LNCAP (cell line): Measurements from ENCODE around the gene CCDC141.

ENCODE experiments used
- CTCF ChIP-seq: fragments of 450-650 bp; IDR thresholded peaks from 2 replicates; pipeline ENCODE4 v1.5.1; 2017; ENCODE audit warnings: mild to moderate bottlenecking

Gene CCDC141

DNA sequence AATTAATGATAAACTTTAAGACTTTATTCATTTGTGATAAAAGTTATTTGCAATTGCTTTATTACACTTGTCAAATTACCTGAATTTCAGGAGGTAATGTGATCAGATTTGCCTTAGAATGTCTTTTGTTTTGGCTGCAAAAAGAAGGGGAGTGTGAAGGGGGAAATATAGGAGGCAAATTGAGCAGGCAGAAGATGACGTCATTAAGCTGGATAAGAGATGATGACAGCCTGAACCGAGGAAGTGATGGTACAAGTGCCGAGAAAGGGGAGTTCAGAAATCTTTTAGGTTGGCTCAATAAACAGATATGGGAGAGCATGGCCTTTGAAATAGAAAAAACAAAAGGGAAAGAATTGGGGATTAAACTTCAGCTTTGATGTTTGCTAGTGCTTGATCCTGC, 169.7 kb downstream of the CCDC141 start:
- TF ChIP-seq CTCF = no peak

- TF ChIP-seq CTCF = no peak
These were observed 172.1 kb downstream of the CCDC141 start for GRCh38 chr2:178877874-178878273.

- no peak for TF ChIP-seq CTCF
These were observed 175.3 kb downstream of the CCDC141 start for GRCh38 chr2:178874529-178875240.

DNA sequence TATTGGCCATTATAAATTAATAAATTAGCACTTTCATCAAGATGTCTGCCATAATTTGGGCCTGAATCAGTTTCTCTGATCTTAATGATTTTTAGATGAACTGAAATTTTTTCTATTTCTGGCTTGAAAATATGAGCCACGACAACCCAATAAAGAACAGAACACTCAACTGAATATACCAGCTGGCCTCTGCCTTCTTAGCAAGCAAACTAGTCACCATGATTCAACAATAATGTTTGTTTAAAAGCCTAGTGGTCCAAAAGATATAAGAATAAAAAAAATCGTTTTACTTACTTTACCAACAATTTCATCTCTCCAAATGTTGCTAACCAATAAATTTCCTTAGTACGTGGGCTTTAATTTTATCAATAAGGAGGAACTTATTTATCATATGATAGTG, 176.0 kb downstream of the CCDC141 start:
- no peak for TF ChIP-seq CTCF

DNA sequence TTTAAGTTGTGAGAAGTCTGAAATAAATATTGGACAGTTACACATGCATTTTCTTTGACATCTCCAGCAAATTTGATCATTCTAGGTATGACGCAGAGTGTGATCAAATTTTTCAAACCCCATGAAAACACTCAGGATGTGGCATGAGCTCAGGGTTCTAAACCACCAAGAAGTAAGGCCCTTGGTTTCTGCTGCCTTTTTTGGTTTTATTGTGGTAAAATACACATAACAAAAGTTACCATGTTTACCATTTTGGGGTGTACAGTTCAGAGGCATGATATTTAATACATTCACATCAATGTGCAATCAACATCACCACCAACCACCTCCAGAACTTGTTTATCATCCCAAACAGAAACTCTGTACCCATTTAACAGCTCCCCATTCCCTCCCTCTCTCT, 178.4 kb downstream of the CCDC141 start:
- TF ChIP-seq CTCF = no peak

DNA sequence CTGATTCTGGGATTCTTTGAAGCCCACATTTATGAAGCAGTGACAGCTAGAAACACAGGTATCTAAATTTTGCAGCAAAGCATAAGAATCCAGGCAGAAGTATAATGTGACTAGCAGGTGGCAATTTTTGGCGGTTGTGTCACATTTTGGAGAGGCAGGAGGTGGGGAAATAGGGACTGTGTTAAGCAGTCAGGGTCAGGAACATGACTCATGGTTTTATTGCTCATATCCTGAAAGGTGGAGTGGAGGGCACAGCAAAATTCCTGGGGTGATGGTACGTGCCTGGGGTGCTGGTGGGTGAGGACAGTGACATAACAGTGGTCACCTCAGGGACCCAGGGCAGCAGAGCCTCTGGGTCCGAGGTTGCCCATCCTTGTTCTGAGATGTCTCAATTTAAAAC, 179.2 kb downstream of the CCDC141 start:
- no peak for TF ChIP-seq CTCF

DNA sequence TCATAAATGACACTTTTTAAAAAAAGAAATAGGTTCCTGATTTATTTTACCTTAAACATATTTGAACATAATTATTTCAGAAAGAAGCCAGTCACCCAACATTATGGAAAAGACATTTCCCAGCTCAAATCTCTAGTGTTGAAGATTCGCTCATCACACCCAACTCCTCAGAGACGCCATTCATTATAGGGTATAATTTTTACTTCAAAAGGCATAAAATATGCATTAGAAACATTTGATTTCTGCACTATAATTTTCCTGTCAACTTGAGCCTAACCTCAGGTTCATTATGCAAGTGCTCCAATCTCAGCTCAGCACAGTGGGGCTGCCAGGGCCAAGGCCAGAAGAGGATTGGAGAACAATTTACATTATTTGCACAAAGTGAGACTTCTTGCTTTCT, 183.9 kb downstream of the CCDC141 start:
- TF ChIP-seq CTCF = no peak
